HG02970 (cell line): Measurements from ENCODE around the gene ATP10B.
A peak's percentile ranks its signal among the peaks of the same experiment; 100 is the strongest.
"Not testable (repeated sequence)": the region's sequence is repeated elsewhere in the genome, so short reads cannot be mapped to it uniquely, and the experiment has no call there.

ENCODE experiments used
- ATAC-seq: cut with Tn5 transposase; IDR thresholded peaks from one replicate; pipeline ENCODE4 v1.9.1; 2021; ENCODE audit warnings: mild to moderate bottlenecking, moderate library complexity, moderate number of reproducible peaks; ENCODE audit not compliant: unreplicated experiment, low FRiP score

Gene ATP10B, protein sequence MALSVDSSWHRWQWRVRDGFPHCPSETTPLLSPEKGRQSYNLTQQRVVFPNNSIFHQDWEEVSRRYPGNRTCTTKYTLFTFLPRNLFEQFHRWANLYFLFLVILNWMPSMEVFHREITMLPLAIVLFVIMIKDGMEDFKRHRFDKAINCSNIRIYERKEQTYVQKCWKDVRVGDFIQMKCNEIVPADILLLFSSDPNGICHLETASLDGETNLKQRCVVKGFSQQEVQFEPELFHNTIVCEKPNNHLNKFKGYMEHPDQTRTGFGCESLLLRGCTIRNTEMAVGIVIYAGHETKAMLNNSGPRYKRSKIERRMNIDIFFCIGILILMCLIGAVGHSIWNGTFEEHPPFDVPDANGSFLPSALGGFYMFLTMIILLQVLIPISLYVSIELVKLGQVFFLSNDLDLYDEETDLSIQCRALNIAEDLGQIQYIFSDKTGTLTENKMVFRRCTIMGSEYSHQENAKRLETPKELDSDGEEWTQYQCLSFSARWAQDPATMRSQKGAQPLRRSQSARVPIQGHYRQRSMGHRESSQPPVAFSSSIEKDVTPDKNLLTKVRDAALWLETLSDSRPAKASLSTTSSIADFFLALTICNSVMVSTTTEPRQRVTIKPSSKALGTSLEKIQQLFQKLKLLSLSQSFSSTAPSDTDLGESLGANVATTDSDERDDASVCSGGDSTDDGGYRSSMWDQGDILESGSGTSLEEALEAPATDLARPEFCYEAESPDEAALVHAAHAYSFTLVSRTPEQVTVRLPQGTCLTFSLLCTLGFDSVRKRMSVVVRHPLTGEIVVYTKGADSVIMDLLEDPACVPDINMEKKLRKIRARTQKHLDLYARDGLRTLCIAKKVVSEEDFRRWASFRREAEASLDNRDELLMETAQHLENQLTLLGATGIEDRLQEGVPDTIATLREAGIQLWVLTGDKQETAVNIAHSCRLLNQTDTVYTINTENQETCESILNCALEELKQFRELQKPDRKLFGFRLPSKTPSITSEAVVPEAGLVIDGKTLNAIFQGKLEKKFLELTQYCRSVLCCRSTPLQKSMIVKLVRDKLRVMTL (N-terminal part only)

DNA sequence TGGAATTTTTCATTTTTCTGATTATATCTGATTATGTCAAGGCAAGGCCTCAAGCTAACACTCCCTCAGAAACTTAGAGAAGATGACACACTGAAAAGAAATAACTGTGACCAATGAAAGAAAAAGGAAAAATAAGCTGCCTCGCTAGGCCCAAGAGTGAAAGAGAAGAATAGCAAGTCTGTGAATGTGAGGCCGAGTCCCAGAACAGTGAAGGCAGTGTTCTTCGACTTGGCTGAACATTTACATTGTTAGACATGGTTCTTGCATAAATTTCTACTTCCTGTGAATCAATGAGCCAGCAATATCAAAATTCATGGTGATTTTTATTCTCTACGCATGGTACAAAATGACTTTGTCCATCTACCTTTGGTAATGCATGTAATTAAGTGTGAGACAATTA is at the start of gene ATP10B:
ATP10B (minus strand) TSS at position 163 of the 400 bp plus-strand sequence. CDS start 164,137 bp downstream, outside the sequence.
- ATAC-seq = no peak

DNA sequence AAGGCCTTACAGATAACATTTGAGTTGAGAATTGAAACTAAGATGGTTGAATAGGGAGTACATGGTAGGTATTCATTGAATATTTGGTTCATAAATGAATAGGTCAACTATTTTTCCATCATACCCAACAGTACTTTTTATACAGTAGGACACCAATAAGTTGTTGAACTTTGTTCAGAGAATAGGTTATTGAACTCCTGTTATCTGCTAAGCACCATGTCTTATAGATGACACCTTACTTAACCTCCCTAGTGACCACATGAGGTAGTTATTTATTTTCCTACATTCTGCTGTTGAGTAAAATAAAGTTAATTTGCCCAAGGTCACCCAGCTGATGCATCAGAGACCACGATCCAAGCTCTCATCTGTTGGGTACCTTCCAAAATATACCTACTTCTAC is 49.6 kb upstream of the ATP10B start:
- ATAC-seq = no peak

DNA sequence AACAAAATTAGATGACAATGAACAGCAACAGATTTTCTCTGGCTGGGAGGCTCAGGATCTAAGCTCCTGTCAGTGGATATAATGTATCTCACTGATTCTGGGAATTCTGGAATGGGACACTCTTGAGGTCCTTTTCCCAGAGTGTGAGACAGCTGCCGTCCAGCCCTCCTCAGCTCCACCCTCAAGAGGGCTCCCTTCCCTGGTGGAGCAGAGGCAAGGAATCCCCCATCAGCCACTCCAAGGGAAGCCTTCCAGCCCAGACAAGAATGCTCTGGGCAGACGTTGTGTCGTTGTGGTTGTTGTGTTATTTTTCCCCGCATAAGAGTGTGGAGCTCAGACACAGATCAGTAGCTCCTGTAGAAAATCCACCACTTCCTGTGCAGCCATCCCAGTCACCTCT is 47.7 kb upstream of the ATP10B start:
- ATAC-seq = no peak

DNA sequence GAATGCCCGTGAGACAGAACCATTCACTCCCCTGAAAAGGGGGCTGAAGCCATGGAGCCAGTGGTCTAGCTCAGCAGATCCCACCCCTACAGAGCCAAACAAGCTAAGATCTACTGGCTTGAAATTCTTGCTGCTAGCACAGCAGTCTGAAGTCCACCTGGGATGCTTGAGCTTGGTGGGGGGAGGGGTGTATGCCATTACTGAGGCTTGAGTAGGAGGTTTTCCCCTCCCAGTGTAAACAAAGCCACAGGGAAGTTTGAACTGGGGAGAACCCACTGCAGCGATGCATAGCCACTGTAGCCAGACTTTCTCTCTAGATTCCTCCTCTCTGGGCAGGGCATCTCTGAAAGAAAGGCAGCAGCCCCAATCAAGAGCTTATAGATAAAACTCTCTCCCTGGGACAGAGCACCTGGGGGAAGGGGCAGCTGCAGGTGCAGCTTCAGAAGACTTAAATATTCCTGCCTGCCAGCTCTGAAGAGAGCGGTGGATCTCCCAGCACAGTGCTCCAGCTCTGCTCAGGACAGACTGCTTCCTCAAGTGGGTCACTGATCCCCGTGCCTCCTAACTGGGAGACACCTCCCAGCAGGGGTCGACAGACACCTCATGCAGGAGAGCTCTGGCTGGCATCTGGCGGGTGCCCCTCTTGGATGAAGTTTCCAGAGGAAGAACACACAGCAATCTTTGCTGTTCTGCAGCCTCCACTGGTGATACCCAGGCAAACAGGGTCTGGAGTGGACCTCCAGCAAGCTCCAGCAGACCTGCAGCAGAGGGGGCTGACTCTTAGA is 41.4 kb upstream of the ATP10B start:
- ATAC-seq = not testable (repeated sequence)

DNA sequence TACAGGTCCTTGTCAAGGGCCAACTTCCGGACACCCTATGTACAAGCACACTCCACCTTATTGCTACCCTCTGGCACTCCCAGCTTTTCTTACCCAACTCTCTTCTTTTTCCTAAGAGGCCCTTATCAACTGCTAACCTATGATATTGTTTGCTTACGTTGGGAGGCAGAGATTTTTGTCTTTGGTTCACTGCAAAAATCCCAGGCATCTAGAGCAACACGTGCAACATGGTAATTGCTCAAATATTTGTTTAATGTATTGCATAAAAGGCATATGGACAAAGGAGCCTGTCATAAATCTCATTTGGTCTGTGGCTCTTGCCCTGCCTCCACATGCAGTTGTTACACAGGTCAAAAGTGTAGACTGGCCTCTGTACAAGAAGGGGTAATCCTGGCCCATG is 35.8 kb upstream of the ATP10B start:
- no peak for ATAC-seq

DNA sequence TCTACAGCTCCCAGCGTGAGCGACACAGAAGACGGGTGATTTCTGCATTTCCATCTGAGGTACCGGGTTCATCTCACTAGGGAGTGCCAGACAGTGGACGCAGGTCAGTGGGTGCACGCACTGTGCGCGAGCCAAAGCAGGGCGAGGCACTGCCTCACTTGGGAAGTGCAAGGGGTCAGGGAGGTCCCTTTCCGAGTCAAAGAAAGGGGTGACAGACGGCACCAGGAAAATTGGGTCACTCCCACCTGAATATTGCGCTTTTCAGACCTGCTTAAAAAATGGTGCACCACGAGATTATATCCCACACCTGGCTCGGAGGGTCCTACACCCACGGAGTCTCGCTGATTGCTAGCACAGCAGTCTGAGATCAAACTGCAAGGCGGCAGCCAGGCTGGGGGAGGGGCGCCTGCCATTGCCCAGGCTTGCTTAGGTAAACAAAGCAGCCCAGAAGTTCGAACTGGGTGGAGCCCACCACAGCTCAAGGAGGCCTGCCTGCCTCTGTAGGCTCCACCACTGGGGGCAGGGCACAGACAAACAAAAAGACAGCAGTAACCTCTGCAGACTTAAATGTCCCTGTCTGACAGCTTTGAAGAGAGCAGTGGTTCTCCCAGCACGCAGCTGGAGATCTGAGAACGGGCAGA is 21.7 kb upstream of the ATP10B start:
- ATAC-seq = not testable (repeated sequence)

DNA sequence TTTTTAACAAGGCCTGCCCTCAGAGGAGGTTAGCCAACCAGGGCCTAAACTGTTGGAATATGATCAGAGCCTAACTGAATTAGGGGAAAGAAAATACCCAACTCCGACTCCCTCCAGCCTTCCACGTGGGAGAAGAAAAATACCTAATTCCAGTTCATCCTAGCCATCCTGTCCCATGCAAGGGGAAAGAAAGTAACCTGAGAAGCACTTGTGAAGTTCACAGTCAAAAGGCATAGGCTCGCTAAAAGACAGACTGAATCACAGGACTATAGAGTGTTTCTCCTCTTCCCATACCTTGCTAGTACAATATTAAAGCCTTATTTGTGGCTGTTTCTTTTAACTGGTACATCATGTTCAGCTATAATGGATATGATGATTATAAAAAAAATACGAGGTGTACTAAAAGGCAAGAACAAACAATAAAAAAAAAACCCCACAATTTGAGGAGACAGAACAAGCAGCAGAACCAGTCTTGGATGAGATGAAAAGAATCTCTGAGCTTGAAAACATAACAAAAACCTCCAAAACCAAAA is 18.0 kb upstream of the ATP10B start:
- no peak for ATAC-seq

DNA sequence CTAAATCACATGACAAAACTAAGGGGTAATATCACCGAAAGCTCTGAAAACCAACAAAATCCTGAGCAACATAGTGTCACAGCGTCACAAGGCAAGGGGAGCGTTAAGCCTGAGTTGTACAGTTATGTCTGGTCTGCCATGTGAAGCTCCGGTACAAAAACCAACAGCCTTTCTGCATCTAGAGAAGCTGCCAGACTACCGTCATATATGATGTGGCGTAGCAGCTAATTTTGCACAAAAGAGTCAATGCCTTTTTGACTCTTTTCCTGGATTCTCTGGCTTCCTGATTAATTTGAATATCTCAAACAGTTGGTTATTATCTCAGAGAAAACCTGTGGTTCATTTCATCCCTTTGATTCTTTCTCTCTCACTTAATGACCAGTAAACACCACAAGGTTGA is 16.0 kb upstream of the ATP10B start:
- no peak for ATAC-seq

DNA sequence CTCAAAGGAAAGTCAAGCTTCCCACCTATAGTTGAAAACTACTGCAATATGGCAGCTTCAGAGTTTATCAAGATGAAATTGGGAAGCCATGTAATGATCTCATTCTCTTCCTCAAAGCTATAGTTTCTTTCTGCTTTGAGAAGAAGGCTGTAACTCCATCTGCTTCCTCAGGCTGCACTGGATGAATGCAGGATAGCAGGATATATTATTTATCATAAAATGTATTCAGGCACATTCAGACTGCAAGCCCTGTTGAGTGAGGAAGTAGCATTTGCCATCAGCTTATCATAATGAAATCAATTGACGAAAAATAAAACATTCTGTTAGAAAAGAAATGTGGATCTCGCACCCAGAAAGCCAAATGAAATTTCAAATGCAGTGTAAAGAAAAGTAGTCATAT is 560 bp downstream of the ATP10B start:
- no peak for ATAC-seq

DNA sequence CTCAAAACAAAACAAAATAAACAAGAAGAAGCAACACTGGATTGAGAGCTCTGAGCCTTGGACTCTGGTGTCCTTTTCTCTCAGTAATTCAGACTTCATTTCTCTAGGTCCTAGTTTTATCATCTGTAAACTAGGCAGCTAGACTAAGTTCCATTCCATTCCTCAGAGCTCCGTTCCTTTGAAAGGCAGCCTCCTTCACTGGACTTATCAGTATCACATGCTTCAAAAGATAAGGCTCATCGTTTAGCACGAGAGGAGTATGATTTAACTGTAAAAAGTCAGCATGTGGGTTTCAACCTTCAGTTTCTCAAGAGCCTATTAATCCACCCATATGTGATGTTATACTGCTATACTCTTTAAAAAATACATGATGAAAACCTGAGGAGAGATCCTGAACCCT is 1.6 kb downstream of the ATP10B start:
- ATAC-seq = no peak

DNA sequence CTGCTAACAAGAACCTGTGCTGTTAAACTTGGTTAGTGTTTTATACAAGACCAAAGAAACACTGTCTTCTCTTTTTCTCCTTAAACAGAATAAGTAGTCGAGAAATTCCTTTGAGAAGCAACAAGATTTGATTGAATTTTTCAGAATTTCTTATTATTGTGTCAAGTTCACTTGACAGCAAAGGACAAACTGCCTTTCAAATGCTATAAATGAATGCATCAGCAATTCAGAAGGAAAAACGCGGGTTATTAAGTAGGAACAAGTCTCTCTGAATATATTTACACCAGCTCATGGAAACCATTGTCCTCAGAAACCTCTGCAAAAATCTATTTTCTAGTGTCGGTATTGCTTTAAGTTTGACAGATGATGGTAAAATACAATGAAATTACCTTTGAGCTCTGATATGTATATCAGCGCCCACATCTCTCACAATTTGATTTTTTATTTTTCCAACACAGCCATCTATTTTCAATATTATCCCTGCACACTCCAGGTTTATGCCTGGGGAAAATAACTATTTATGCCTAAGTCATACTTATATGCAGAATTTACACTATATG is 4.4 kb downstream of the ATP10B start:
- no peak for ATAC-seq

DNA sequence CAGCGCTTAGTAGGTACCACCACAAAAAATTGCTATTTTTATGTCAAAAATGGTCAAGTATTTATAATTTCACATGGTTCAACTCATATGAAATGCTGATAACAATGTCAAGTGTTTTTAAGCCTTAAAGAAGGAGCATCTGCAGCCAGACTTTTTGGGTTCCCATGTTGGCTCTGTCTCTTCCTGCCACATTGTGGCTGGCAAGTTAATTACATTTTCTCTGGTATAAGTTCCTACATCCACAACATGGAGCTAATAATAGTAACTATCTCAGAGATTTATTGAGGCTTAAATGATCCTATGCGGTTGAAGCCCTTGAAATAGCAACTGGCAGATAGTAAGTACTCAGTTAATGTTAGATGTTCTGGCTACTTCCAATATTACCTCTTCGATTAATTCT is 5.4 kb downstream of the ATP10B start:
- no peak for ATAC-seq

DNA sequence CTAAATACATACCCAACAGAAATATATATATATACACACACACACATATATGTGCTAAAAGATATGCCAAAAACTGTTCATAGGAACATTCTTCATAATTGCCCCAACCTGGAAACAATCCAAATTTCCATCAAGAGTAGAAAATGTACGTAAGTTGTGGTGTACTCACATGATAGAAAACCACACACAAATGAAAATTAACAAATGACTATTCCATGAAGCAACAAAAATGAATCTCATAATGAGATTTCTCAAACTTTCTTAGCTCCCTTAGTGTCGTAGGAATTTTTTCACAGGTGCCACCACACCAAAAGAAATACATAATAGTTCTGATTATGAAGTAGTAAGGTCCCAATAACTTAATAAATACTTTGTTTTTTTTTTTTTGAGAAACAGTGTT is 7.8 kb downstream of the ATP10B start:
- ATAC-seq = no peak

DNA sequence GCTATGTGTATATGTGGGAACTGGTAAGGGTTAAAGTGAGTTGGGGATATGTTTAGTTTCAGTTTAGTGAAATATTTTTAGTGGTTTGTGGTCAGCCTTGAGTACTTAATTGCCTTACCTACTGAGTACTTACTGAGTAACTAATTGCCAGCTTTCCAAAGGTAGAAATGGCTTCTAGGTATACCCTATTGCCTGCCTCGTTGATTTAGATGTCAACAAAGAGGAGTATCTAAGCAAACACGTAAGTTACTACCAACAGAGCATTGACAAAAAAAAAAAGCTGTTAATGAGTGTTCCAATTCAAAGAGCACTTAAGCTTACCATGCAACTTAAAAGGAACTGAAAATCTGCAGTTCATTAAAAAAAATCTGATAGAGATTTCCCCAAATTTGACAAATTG is 8.8 kb downstream of the ATP10B start:
- peak; percentile 99 for ATAC-seq

DNA sequence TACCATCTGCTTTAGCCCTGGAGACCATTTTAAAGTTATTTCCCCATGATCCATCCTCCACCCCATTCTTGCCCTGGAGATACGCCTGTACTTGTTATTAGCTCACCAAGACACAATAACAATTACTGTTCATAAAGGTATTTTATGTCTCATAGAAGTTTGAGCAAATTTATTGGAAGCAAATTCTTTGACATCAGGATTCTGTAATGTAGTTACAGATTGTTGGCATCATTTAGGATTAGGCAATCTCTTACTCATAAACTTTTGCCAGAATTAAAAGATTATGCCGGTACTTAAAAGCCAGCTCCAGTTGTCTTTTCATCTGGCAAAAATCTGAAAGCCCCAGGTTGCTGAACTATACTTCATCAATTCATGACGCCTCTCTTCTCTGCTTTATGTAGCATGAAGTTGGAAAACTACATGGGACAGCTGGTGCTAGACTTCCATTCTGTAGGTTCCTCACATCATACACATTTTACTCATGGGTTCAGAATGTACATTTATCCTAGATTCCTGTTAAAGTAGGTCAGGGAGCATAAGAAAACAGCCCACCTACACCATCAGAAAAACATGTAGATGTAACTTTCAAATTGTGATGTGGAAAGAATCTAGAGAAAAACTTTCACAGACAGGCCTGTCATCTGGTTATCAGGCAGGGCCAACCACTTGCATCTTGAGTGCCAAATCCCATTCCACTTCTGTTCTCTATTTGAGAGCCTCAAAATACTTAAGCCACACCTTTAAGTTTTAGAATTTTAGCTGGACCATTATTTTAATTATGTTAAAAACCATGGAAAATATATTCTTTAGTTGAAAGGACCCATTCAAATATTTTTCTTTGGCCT is 14.0 kb downstream of the ATP10B start:
- ATAC-seq = no peak

DNA sequence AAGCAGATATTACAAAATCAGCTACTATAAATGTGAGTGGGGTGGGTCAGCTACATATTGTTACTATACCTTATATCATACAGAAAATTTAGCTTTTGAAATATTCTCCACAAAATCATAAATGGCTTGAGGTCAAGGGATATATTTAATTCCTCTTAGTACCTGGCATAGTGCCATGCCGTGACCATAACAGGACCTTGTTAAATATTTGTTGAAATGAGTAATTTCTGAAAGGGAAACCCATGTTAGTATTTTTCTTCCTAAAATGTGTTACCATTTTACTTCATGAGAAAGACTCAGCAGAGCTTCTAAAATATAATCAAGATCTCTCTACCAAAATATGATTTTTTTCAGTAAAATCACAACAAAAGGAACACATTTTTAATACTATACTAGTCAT is 14.8 kb downstream of the ATP10B start:
- ATAC-seq = no peak

DNA sequence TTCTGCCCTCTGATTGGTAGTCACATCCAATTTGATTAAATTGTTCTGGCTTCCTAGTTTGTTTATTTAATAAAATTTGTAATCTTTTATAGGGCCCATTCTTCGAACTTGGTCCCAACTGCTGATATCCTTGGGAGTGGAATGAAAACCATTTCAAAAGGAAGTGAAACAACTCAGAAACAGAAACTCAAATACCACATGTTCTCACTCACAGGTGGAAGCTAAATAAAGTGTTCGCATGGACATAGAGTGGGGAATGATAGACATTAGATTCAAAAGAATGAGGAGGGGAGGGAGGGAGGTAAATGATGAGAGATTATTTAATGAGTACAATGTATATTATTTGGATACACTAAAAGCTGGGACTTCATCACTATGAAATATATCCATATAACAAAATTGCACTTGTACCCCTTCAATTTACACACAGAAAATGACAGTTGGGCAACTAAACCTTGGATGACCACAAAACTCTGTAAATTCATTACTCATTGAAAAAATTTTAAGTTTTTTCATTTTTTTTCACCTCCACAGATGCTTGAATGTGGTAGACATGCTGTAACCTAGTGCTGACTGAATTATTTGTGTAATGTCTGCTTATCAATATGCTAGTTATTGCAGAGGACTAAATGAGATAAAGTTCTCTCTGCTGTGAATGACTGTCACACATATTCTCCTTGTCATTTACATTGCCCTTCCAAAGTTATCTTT is 16.0 kb downstream of the ATP10B start:
- ATAC-seq = peak; percentile 54

DNA sequence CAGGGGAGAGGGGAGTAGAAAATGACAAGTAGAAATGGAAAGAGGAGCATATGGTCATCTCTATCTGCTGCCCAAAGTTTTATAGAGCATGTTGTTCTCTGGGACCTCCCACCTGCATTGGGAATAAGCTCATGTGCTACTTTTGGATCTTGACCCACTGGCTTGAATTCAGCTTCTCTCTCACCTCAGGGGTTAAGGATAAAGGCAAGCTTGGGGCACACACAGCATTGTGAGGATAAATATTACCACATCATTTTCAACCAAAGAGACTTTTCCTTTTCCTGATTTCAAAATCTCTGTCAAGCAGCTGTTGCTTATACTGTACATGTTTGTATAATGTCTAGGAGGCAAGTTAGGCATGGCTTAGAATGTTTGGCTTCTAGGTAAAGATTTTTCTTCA is 16.6 kb downstream of the ATP10B start:
- no peak for ATAC-seq
